ENCODE results near the gene CHST15.

DNA sequence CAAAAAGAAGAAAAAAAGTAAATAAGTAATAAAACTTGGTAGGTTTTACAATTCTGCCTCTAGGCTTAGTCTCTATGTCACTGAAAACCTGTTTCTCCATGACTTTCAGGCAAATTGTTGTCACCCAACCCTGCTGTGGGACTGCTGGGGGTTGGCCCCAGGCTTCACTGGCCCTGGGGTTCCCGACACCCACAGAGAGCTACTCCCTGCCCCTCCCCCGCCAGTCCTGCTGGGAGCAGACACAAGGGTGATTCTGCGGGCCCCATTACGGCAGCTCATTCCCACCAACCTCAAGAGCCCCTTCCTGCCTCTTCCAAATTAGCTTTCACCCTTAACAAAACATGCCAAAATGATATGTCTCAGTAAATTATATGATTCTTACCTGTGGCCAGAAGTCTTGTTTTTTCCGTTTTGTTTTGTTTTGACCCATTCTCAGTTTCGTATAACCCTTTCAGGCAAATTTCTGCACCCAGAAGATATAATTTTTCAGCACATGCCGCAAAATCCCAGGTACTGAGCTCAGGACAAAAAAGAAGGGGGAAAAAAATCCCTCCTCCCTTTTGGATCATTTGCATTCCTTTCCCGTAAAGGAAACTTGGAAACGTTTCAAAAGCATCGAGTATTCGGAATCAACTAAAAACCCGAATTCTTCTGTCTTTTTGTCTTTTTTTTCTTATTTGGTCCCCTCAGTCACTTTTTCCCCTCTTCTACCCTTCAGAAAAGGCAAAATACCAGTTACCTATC, 27.8 kb downstream of the CHST15 start:
- no peak for TF ChIP-seq CTCF (IDR thresholded peaks at IDR 0.05; ENCODE audit: poor library complexity, severe bottlenecking)
- no peak for TF ChIP-seq SMC3 (conservative IDR thresholded peaks at IDR 0.05; ENCODE audit: poor library complexity)
- TF ChIP-seq EP300 (conservative IDR thresholded peaks at IDR 0.05; ENCODE audit: poor library complexity, severe bottlenecking): no peak
- TF ChIP-seq TAF1 (IDR thresholded peaks at IDR 0.05; ENCODE audit: low read depth): no peak
- TF ChIP-seq EZH2 (IDR thresholded peaks at IDR 0.05; ENCODE audit: borderline replicate concordance, insufficient read depth, low read length, poor library complexity, severe bottlenecking): no peak
- TF ChIP-seq REST (IDR thresholded peaks at IDR 0.05; ENCODE audit: borderline replicate concordance): no peak
